ENCODE measurements around the gene TMEM163.

GRCh38 chr2:134738141-134738870, 19.5 kb upstream of the TMEM163 start:
- TF ChIP-seq CTBP1 (IDR thresholded peaks at IDR 0.05; ENCODE audit: borderline replicate concordance) (no peak), L3MBTL2 (conservative IDR thresholded peaks at IDR 0.05) (no peak), HDGF (IDR thresholded peaks at IDR 0.05; ENCODE audit: borderline replicate concordance) (no peak), FOXM1 (IDR thresholded peaks at IDR 0.05; ENCODE audit: borderline replicate concordance) (no peak), SP1 (IDR thresholded peaks at IDR 0.05) (no peak), ELF4 (IDR thresholded peaks at IDR 0.05) (no peak), NFRKB (IDR thresholded peaks at IDR 0.05) (no peak), BHLHE40 (IDR thresholded peaks at IDR 0.05; ENCODE audit: borderline replicate concordance) (no peak), FOXA1 (IDR thresholded peaks at IDR 0.05) (no peak), ARNT (IDR thresholded peaks at IDR 0.05) (no peak), TARDBP (IDR thresholded peaks at IDR 0.05) (no peak), FOXK2 (IDR thresholded peaks at IDR 0.05) (no peak)

Measured in HEK293T (cell line).